ENCODE data around the gene CAPSL. TPM values are rescaled to one million over a fixed set of nuclear protein-coding genes. Genes with fewer than 3 reads are reported as not detected.

Gene CAPSL
- total RNA-seq, 1 donor from 2014 or later: 1.1 TPM

GRCh38 chr5:35877655-35878054 lies 60.8 kb downstream of the CAPSL start:
- Mint-ChIP-seq H3K4me3 (ENCODE audit: low read depth) (no peak overlapping the region), H3K9me3 (ENCODE audit: low read depth) (no peaks in the 10 kb centered on the region), H3K27me3 (peaks cover 4% of the 10 kb centered on the region), H3K36me3 (ENCODE audit: insufficient read depth) (no peaks in the 10 kb centered on the region), H3K4me1 (ENCODE audit: low read depth) (peaks cover 2% of the 10 kb centered on the region), H3K27ac (no peak overlapping the region)
- TF ChIP-seq, protein P1, sequence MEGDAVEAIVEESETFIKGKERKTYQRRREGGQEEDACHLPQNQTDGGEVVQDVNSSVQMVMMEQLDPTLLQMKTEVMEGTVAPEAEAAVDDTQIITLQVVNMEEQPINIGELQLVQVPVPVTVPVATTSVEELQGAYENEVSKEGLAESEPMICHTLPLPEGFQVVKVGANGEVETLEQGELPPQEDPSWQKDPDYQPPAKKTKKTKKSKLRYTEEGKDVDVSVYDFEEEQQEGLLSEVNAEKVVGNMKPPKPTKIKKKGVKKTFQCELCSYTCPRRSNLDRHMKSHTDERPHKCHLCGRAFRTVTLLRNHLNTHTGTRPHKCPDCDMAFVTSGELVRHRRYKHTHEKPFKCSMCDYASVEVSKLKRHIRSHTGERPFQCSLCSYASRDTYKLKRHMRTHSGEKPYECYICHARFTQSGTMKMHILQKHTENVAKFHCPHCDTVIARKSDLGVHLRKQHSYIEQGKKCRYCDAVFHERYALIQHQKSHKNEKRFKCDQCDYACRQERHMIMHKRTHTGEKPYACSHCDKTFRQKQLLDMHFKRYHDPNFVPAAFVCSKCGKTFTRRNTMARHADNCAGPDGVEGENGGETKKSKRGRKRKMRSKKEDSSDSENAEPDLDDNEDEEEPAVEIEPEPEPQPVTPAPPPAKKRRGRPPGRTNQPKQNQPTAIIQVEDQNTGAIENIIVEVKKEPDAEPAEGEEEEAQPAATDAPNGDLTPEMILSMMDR (IDR thresholded peaks at IDR 0.05; ENCODE audit: unreplicated experiment): no peak
- DNase-seq (ENCODE audit: low spot score, unreplicated experiment): no peak

GRCh38 chr5:35876922-35877321 lies 61.5 kb downstream of the CAPSL start:
- Mint-ChIP-seq H3K27ac (no peak overlapping the region), H3K4me1 (ENCODE audit: low read depth) (peaks cover 2% of the 10 kb centered on the region), H3K36me3 (ENCODE audit: insufficient read depth) (no peaks in the 10 kb centered on the region), H3K27me3 (peaks cover 4% of the 10 kb centered on the region), H3K9me3 (ENCODE audit: low read depth) (no peaks in the 10 kb centered on the region), H3K4me3 (ENCODE audit: low read depth) (no peak overlapping the region)
- TF ChIP-seq, protein P1 (IDR thresholded peaks at IDR 0.05; ENCODE audit: unreplicated experiment): no peak
- DNase-seq (ENCODE audit: low spot score, unreplicated experiment): no peak

- Mint-ChIP-seq H3K9me3 (ENCODE audit: low read depth) (no peaks in the 10 kb centered on the region), H3K27ac (no peak overlapping the region), H3K4me3 (ENCODE audit: low read depth) (no peak overlapping the region), H3K36me3 (ENCODE audit: insufficient read depth) (no peaks in the 10 kb centered on the region), H3K4me1 (ENCODE audit: low read depth) (peaks cover 2% of the 10 kb centered on the region), H3K27me3 (peaks cover 4% of the 10 kb centered on the region)
- DNase-seq (ENCODE audit: low spot score, unreplicated experiment): no peak
- TF ChIP-seq, protein P1 (IDR thresholded peaks at IDR 0.05; ENCODE audit: unreplicated experiment): no peak
Observed at GRCh38 chr5:35876454-35876853, 62.0 kb downstream of the CAPSL start.

GRCh38 chr5:35870605-35871004 lies 67.8 kb downstream of the CAPSL start:
- Mint-ChIP-seq H3K27me3 (no peaks in the 10 kb centered on the region), H3K36me3 (ENCODE audit: insufficient read depth) (no peaks in the 10 kb centered on the region), H3K4me1 (ENCODE audit: low read depth) (peaks cover 6% of the 10 kb centered on the region), H3K9me3 (ENCODE audit: low read depth) (no peaks in the 10 kb centered on the region), H3K4me3 (ENCODE audit: low read depth) (no peak overlapping the region), H3K27ac (no peak overlapping the region)
- DNase-seq (ENCODE audit: low spot score, unreplicated experiment): no peak
- TF ChIP-seq, protein P1 (IDR thresholded peaks at IDR 0.05; ENCODE audit: unreplicated experiment): no peak

- TF ChIP-seq, protein P1 (IDR thresholded peaks at IDR 0.05; ENCODE audit: unreplicated experiment): no peak
- no peaks in the 10 kb centered on the region for H3K27me3 Mint-ChIP-seq
- H3K4me3 Mint-ChIP-seq (ENCODE audit: low read depth): no peak overlapping the region
- H3K4me1 Mint-ChIP-seq (ENCODE audit: low read depth): peaks cover 6% of the 10 kb centered on the region
- no peak overlapping the region for H3K27ac Mint-ChIP-seq
- H3K36me3 Mint-ChIP-seq (ENCODE audit: insufficient read depth): no peaks in the 10 kb centered on the region
- no peaks in the 10 kb centered on the region for H3K9me3 Mint-ChIP-seq (ENCODE audit: low read depth)
- no peak for DNase-seq (ENCODE audit: low spot score, unreplicated experiment)
Observed at GRCh38 chr5:35869685-35870277, 68.6 kb downstream of the CAPSL start.
